ENCODE results near the gene CSH2.
A peak's percentile ranks its signal among the peaks of the same experiment; 100 is the strongest.
"Not testable (repeated sequence)": the region's sequence is repeated elsewhere in the genome, so short reads cannot be mapped to it uniquely, and the experiment has no call there.

The CSH2 gene

GRCh38 chr17:63894821-63895220 lies 21.3 kb upstream of the CSH2 start:
- not testable (repeated sequence) for DNase-seq

- not testable (repeated sequence) for DNase-seq
Measured at GRCh38 chr17:63894021-63894420, 20.5 kb upstream of the CSH2 start.

- not testable (repeated sequence) for DNase-seq
Measured at GRCh38 chr17:63892316-63893037, 19.0 kb upstream of the CSH2 start.

- DNase-seq: not testable (repeated sequence)
Measured at GRCh38 chr17:63889026-63889848, 15.8 kb upstream of the CSH2 start.

- DNase-seq: not testable (repeated sequence)
Measured at GRCh38 chr17:63885119-63885518, 11.6 kb upstream of the CSH2 start.

GRCh38 chr17:63882626-63883126 lies 9.2 kb upstream of the CSH2 start:
- not testable (repeated sequence) for DNase-seq

- DNase-seq: peak; percentile 56 to 61
Measured at GRCh38 chr17:63881935-63882601, 8.6 kb upstream of the CSH2 start, which contains the start of gene GH2. Gene GH2 (minus strand): TSS chr17:63881944. CDS start chr17:63881801, 143 bp downstream.

GRCh38 chr17:63881337-63881736 lies 7.9 kb upstream of the CSH2 start:
- DNase-seq: not testable (repeated sequence)

GRCh38 chr17:63880706-63881105 lies 7.2 kb upstream of the CSH2 start:
- DNase-seq: no peak

- DNase-seq: not testable (repeated sequence)
Measured at GRCh38 chr17:63878413-63878812, 4.9 kb upstream of the CSH2 start.

GRCh38 chr17:63874693-63875092 lies 1.2 kb upstream of the CSH2 start:
- not testable (repeated sequence) for DNase-seq

- DNase-seq: not testable (repeated sequence)
Measured at GRCh38 chr17:63874061-63874626, 667 bp upstream of the CSH2 start.

- not testable (repeated sequence) for DNase-seq
Measured at GRCh38 chr17:63871646-63872365, 1.7 kb downstream of the CSH2 start.

GRCh38 chr17:63870292-63870665 lies 3.2 kb downstream of the CSH2 start:
- not testable (repeated sequence) for DNase-seq

- not testable (repeated sequence) for DNase-seq
Measured at GRCh38 chr17:63869491-63870291, 3.8 kb downstream of the CSH2 start.

- not testable (repeated sequence) for DNase-seq
Measured at GRCh38 chr17:63866625-63867024, 6.9 kb downstream of the CSH2 start.

GRCh38 chr17:63859257-63859656 lies 14.2 kb downstream of the CSH2 start:
- no peak for DNase-seq

- DNase-seq: not testable (repeated sequence)
Measured at GRCh38 chr17:63856425-63856824, 17.1 kb downstream of the CSH2 start.

- DNase-seq: no peak
Measured at GRCh38 chr17:63855185-63855584, 18.3 kb downstream of the CSH2 start.

- no peak for DNase-seq
Measured at GRCh38 chr17:63854709-63855108, 18.8 kb downstream of the CSH2 start.

GRCh38 chr17:63853260-63853659 lies 20.2 kb downstream of the CSH2 start:
- DNase-seq: no peak

All from activated CD4-positive, alpha-beta T cell treated with anti-CD3 and anti-CD28 coated beads, Interleukin-2, amount 50 U/mL, for 4 hours (primary cell).